HG03103 (cell line): Measurements from ENCODE around the gene KHDRBS2.
"Not testable (repeated sequence)": the region's sequence is repeated elsewhere in the genome, so short reads cannot be mapped to it uniquely, and the experiment has no call there.

ENCODE experiments used
- ATAC-seq: cut with Tn5 transposase; IDR thresholded peaks from one replicate; pipeline ENCODE4 v1.9.1; 2021; ENCODE audit warnings: low read depth; ENCODE audit not compliant: unreplicated experiment

KHDRBS2 gene

DNA sequence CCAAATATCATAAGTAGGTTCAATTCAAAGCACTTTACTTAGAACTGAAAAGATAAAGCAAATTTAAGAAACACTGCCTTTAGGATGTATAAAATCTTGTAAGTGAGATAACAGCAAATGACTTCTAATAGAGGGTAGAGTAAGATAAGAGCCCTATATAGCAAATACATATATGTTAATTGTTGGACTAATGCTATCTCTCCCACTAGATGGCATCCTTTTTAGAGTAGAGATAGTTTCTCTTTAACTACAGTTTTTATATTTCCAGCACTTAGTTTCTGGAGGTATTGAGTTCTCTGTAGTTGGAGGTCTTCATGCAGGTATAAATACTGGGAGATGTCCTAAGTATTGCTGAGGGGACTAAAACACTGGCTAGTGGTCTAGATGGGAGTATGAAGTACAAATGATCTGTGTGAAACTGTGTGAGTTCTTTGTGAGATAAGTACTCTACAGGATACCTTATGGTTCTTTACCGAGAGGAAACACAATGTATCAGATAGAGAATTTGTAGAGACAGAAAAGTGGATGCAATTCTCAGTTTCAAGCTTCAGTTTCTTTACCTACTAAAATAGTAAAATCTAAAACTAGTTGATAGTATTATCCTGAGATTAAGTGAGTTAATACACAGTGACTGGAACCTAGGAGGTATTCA lies 399.3 kb downstream of the KHDRBS2 start:
- ATAC-seq, result no peak

DNA sequence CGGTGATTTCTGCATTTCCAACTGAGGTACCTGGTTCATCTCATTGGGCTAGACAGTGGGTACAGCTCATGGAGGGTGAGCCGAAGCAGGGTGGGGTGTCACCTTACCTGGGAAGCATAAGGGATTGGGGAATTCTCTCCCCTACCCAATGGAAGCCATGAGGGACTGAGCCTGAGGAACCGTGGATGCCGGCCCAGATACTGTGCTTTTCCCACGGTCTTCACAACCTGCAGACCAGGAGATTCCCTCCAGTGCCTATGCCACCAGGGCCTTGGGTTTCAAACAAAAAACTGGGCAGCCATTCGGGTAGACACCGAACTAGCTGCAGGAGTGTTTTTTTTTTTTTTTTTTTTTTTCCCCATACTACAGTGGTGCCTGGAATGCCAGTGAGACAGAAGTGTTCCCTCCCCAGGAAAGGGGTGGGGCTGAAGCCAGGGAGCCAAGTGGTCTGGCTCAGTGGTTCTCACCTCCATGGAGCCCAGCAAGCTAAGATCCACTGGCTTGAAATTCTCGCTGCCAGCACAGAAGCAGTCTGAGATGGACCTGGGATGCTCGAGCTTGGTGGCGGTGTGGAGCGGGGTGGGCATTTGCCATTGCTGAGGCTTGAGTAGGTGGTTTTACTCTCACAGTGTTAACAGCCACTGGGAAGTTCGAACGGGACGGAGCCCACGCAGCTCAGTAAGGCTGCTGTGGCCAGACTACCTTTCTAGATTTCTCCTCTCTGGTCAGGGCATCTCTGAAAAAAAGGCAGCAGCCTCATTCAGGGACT lies 416.2 kb downstream of the KHDRBS2 start:
- no peak for ATAC-seq

DNA sequence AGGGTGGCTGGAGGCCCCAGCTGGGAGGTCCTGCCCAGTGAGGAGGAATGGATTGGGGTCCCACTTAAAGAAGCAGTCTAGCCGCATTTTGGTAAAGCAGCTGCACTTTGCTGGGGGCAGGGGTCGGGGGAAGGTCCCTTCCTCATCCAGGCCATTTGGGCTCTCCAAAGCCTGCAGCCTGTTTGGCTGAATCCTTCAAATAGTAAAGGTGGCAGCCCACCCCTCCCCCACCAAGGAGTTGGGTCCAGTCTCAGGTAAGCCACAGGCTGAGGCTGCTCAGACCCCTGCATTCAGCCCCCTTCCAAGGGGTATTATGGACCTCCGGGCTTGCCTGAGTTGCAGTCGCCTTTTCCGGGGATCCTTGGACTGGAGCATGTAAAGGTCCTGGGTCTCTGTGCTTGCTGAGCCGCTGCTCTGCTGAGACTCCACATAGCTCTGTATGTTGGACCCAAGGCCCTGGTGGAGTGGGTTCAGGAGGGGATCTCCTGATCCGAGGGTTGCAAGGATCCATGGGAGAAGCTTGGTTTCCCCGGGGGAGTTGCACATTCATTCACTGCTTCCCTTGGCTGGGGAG lies 417.4 kb downstream of the KHDRBS2 start:
- no peak for ATAC-seq

DNA sequence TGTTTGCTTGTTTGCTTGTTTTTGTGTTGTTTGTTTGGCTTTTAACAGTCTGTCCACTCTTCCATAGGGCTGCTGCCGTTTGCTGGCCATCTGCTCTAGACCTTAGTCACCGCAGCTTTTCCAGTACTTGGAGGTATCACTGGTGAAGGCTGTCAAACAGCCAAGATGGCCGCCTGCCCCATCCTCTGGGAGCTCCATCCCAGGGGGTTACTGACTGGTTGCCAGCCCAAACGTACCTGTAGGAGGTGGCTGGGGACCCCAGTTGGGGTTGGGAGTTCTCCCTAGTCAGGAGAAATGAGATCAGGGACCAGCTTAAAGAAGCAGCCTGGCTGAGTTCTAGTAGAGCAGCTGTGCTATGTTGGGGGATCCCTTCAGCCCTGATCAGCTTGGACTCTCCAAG lies 418.4 kb downstream of the KHDRBS2 start:
- ATAC-seq, result no peak

DNA sequence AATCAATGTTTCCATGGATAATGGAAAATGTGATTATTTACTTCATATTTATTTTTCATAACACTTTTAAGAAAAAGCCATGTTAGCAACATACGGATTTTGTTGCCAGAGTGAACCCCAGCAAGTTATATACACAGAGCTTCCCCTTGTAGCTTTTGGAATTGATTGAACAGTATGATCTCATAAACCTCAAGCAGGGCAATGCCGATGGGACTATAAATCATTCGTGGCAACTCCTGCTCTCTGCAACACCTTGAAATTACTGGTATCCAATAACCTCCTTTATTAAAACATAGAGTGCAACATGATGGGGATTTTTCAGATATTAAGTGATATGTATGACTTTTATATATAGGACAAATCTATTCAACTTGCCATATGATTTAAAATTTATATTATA lies 428.5 kb downstream of the KHDRBS2 start:
- no peak for ATAC-seq

DNA sequence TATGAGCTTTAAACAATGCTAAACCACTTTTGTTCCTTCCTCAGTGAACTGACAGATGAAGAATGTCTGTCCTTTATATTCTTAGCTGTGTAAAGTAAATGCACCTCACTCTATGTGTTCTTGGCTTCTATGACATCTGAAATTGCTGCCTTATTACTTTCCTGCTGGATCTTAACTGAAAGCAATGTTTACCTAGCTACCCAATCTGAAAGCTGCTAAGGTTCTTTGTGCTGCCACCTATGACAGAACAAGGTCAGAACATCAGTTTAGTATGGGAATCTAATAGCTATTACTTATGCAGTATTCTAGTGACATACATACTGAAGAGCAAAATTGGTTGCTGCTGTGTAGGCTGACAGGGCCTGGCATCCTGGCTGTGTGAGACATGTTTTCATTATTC lies 444.1 kb downstream of the KHDRBS2 start:
- no peak for ATAC-seq

DNA sequence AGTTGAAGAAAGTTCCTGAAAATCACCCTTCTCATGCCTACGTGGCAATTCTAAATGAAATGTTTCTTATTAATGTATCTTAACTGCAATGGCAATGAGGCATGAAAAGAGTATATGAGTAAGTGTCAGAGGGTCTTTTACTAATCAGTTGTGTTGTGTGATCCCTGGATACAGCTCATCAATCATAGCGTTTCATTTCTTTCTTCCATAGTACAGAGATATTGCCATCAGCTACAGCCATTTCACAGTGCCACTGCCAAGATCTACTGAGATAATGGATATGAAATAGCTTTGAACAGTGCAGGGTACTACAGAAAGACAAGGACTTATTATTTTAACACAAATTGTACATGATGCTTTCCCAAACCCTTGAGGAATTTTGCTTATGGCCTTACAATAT lies 450.8 kb downstream of the KHDRBS2 start:
- ATAC-seq, result no peak

DNA sequence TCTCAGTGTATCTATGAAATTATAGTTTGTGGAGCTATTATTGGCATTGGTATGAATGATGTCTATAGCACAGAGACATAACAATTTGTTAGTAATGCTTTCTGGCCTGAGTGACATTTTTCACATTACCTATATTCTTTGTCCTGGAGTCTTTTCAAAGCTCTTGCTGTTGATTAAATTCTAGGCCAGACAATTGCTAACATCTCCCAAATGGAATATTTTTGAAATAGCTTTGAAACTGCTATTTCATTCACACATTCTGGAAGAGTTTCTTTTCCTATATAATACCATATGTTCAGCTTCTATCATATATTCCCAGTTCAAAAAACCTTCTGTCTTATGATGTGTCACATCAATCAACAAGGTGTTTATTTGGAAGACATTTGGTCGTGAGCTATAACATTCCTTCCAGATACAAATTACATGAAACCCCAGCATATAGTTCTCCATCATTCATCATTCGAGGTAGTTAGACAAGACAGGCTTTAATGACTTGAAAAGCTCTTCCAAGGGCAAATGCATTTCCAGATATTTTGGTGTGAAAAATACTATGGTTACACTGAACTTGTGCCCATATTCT lies 452.8 kb downstream of the KHDRBS2 start:
- no peak for ATAC-seq

DNA sequence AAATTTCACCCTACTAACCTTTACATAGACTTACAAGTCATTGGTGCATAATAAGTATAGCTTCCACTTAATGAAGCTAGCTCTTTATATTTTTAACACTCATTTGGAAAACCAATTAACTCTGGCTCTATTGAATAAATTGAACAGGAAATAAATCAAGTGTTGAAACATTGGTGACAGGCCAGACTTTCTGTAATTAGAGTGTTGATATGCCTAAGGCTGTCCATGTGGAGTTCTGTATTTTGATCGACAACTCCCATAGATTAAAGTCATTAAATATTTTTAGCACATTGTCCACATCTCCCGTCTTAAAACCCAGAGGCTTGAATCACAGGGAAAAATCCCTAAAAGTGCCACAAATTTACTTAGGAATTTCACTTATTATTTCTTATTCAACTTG lies 468.3 kb downstream of the KHDRBS2 start:
- ATAC-seq, result no peak

DNA sequence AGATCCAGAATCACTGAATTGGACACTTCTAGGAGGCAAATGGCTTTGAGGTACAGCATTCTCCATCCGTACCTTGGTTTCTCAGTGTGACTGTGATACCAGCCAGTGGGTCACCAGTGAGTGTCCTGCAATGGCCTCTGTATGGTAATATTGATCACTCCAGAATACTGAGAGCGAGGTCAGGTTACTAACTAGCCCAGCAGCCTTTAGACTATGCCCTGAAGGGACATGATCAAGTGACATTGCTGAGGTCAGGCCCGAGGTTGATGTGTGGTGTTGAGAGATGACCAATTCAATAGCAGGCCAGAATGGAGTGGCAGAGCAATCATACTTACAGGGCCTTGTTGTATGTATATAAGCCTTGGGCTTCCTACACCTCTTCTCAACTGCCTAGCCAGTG lies 476.0 kb downstream of the KHDRBS2 start:
- no peak for ATAC-seq

DNA sequence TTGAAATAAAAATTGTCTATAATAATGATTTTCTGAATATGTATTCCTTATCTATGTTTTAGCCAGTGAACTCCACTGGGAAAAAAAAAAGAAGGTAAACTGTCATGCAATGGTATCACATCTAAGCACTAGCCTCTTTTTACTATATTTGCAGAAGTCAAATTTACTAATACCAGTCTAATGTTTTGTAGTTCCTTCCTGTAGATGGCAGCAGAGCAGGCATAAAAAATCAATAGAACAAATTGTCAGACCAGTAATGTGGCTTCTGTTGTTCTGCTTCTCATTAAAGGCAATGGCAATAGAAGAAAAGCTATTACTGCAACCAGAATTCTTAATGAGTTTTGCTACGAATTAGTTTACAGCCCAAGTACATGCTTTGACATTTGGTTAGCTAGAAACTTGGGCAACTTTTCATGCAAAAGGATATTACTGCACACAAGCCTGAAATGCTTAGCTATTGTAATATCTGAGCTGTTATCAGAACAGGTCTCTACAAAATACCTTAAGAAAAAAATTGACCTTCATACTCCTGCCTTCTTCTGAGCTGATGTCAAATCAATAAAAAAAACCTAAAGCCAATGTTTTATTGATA lies 476.9 kb downstream of the KHDRBS2 start:
- no peak for ATAC-seq

DNA sequence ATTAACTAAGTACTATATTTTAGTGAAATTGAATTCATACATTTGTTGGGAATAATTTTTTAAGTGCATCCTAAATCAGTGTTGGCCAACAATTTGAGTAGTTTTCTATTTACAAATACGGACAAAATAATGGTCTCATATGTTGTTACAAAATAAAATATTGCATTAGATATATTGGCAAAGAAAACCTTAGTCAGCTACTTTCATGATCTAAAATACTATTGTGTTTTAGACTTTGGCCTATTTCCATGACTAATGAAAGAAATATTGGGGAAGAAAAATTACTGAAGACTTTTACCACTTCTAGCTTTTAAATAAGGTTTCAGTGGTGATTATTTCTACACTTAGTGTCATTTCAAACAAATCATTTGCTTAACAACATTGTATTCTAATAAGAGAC lies 498.0 kb downstream of the KHDRBS2 start:
- ATAC-seq, result no peak

DNA sequence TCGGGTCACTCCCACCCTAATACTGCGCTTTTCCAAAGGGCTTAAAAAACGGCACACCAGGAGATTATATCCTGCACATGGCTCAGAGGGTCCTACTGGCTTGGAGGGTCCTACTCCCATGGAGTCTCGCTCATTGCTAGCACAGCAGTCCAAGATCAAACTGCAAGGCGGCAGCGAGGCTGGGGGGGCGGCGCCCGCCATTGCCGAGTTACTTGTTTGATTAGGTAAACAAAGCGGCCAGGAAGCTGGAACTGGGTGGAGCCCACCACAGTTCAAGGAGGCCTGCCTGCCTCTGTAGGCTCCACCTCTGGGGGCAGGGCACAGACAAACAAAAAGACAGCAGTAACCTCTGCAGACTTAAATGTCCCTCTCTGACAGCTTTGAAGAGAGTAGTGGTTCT lies 516.6 kb downstream of the KHDRBS2 start:
- ATAC-seq, result not testable (repeated sequence)

DNA sequence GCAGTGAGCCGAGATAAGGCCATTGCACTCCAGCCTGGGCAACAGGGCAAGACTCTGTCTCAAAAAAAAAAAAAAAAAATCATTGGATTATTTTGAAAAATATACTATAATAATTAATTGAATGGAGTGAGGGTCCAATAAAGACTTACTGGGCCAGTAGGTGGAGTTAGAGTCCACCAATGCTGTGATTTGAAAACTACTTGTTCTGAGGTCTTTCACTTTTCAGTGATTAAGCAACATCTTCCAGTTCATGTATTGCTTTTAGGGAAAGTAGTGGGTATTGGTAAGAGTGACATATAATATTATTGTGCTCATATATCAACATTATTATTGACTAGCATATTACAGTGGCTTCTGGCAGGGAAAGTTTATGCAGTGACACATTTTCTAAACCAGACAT lies 530.3 kb downstream of the KHDRBS2 start:
- ATAC-seq, result no peak

DNA sequence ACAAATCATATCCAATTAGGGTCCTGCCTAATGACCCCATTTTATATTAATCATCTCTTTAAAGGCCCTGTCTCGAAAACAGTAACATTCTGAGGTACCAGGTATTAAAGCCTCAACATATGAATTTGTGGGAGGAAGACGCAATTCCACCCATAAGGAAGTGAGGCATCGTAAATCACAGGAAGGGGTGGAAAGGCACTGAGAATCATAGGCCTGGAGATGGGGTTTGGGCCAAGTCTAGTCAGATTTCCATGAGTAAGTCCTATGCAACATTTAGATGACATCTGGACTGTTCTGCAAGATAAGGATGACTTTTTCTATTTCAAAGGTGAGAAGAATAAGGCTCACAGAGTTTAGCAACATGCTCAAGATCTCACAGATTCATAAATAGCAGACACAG lies 534.0 kb downstream of the KHDRBS2 start:
- no peak for ATAC-seq

DNA sequence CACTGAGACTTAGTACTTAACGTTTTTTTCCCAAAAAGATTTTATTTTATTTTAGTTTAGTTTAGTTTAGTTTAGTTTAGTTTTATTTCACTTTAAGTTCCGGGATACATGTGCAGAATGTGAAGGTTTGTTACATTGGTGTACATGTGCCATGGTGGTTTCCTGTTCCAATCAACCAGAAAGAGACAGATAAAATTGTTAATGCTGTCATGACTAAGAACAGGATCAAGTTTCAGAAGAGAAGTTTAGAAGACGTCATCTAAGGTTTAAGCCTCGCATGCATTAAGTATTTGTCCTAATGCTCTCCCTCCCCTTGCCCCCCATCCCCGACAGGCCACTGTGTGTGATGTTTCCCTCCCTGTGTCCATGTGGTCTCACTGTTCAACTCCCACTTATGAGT lies 540.0 kb downstream of the KHDRBS2 start:
- no peak for ATAC-seq

DNA sequence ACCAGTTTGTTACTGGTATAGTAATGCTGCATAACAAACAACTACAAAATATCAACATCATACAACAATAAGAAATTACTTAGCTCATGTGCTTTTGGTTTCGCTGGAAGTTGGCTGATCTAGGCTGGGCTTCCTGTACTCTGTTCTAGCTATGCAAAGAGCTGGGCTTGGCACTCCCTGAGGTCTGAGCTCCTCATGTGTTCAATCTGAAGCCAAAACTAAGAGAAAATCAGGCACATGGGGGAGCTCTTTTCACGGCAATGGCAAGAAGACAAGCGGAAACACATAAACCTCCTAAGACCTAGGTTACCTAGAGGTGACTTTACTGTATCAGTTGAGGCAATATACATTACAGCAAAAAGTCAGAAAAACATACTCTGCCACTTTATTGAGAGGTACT lies 574.2 kb downstream of the KHDRBS2 start:
- ATAC-seq, result no peak

DNA sequence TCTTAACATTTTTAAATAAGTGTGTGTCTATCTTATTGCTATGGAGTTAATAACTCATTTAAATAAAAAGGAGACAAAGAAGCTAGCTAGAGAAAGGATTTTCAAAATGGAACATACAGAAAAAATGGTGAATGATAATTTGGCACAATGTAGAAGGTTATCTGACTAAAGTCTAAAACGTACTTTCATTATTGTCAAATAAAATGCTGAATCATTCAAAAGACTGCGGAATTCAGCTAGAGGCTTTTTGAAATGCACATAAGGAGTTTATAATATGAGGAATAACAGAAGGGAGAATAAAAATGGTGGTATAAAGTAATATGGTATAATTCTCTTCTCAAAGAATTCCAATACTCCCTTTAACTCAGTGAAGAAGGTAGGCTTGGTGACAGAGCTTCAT lies 597.9 kb downstream of the KHDRBS2 start:
- no peak for ATAC-seq

DNA sequence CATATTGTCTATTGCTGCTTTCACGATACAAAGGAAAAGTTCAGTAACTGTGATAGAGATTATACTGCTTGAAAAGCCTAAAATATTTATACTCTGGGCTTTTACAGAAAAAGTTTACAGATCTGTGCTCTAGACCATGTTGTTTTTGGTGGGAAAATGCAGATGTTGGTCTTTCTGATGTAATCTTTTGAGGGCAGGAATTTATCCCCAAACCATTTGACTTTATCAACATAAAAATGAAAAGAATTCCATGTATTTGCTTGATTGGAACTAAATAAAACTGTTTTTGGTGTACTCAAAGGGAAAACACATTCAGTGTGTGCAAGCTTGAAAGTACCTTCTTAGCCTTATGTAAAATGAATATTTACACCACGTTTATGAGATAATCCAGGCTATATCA lies 603.5 kb downstream of the KHDRBS2 start:
- no peak for ATAC-seq

DNA sequence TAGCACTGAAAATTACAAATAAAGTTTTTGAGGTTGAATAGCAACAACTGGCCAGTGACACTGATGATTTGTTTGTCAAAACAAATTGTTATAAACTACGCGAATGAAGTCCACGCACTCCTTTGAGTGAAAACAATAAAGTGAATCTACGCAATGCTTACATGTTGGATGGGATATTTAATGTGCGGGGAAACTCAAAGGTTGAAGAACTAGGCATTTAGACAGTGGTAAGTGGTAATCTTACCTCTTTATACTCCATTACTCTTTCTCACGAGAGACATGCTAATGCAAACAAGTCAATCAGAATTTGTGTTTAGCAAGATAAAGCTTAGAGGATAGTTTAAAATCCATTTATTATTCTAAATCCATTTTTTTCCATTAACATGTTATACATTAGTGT lies 606.4 kb downstream of the KHDRBS2 start:
- no peak for ATAC-seq

DNA sequence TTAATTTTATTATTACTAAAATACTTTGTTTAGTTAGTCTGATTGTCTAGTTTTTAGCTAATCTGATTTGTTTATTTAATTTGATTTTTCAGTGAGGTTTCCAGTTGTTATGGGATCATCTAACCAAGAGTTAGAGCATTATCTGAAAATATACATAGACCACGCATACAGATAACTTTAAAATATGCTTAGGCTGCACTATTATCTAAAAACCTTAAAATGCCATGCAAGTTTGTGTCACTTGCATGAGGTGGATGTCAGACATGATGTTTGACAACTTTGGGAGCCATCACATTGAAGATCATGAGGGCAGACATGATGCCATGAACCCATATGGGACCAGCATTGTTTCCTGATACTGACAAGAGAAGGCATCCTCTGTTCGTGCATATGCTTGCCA lies 610.3 kb downstream of the KHDRBS2 start:
- no peak for ATAC-seq
